ENCODE measurements around the gene SAMMSON.

DNA sequence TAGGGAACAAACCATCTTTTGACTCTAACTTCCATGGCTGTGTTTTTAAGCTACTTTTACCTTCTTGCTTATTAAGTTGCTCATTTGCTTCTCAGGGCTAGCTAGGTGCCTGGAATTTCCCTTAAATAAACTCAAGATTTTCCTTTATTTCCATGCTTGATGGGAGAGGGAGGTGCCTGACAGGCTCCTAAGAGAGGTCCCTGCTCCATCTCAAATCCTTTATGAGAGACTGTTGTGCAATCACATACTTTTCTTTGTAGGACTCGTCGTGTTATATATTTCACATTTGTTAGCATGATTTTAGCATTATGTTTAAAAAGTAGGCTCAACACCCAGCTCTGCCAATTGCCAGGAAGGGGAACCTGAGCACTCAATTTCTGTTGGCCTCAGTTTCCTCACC lies 95.7 kb downstream of the SAMMSON start:
- TF ChIP-seq POLR2AphosphoS5 (IDR thresholded peaks at IDR 0.05) (no peak), EP300 (IDR thresholded peaks at IDR 0.05; ENCODE audit: low read depth) (no peak)
